ENCODE measurements around the gene LY6G6F. TPM values are rescaled to one million over a fixed set of nuclear protein-coding genes. Genes with fewer than 3 reads are reported as not detected.

Gene LY6G6F
- polyA plus RNA-seq, 3 donors = 0.51 TPM; not detected in 2

- H2AFZ ChIP-seq (ENCODE audit: insufficient read depth, low read depth, low read length, poor library complexity, severe bottlenecking) = no peak overlapping the region
- no peak overlapping the region for H3K4me3 ChIP-seq (replicated peaks in 1 of 3; ENCODE audit: low read depth in 2 of 3, low read length in 3 of 3)
- H3K4me3 Mint-ChIP-seq = no peak overlapping the region
- H3K27me3 ChIP-seq (ENCODE audit: control insufficient read depth in 2 of 2, insufficient read depth in 2 of 2, low read length in 2 of 2) = no peaks in the 10 kb centered on the region
- H3K36me3 Mint-ChIP-seq = peaks cover under 1 to 2% of the 10 kb centered on the region in 2 donors
- H3K79me2 ChIP-seq (ENCODE audit: insufficient read depth, low read length) = no peaks in the 10 kb centered on the region
- no peak overlapping the region for H3K4me2 ChIP-seq (replicated peaks; ENCODE audit: extremely low read depth, low read length, poor library complexity, severe bottlenecking)
- intact Hi-C loops (cut with micrococcal nuclease) = no loop called here
- peaks cover 6% of the 10 kb centered on the region for H3K4me1 Mint-ChIP-seq
- no peaks in the 10 kb centered on the region for H3K9me3 Mint-ChIP-seq
- H3K9me3 ChIP-seq (replicated peaks in 1 of 2; ENCODE audit: control insufficient read depth in 1 of 2, insufficient read depth in 1 of 2, low read length in 2 of 2) = no peaks in the 10 kb centered on the region
- no peak overlapping the region for H3K9ac ChIP-seq (ENCODE audit: insufficient read depth, low read length, poor library complexity, severe bottlenecking)
- H3K4me1 ChIP-seq (ENCODE audit: control insufficient read depth in 1 of 2, insufficient read depth in 2 of 2, low read length in 2 of 2) = no peaks in the 10 kb centered on the region
- no peaks in the 10 kb centered on the region for H4K20me1 ChIP-seq (ENCODE audit: insufficient read depth, low read length)
- H3K36me3 ChIP-seq (replicated peaks in 1 of 2; ENCODE audit: control insufficient read depth in 1 of 2, insufficient read depth in 2 of 2, low read length in 2 of 2) = no peaks in the 10 kb centered on the region
- 94% methylated on average over 4 of the region's 6 CpGs for WGBS (ENCODE audit: insufficient coverage)
- DNase-seq = no peak
- no peak overlapping the region for H3K27ac ChIP-seq (ENCODE audit: low read depth in 1 of 2, low read length in 2 of 2)
- peak overlapping the region in 2 of 7 donors; percentile 38 to 58 for H3K27ac Mint-ChIP-seq
- TF ChIP-seq CTCF (IDR thresholded peaks at IDR 0.05) = no peak
- H3K27me3 Mint-ChIP-seq (ENCODE audit: low read depth in 3 of 3) = peaks cover 6 to 15% (median 11%) of the 10 kb centered on the region in 3 donors
Measured at GRCh38 chr6:31719001-31719400, 12.3 kb downstream of the LY6G6F start.

- Histone ChIP-seq H3K4me2 (replicated peaks; ENCODE audit: extremely low read depth, low read length, poor library complexity, severe bottlenecking) (no peak overlapping the region), H3K27me3 (ENCODE audit: control insufficient read depth in 2 of 2, insufficient read depth in 2 of 2, low read length in 2 of 2) (no peaks in the 10 kb centered on the region), H2AFZ (ENCODE audit: insufficient read depth, low read depth, low read length, poor library complexity, severe bottlenecking) (no peak overlapping the region), H3K27ac (ENCODE audit: low read depth in 1 of 2, low read length in 2 of 2) (no peak overlapping the region), H3K4me3 (replicated peaks in 1 of 3; ENCODE audit: low read depth in 2 of 3, low read length in 3 of 3) (no peak overlapping the region), H3K4me1 (ENCODE audit: control insufficient read depth in 1 of 2, insufficient read depth in 2 of 2, low read length in 2 of 2) (peaks cover 0 to under 1% of the 10 kb centered on the region in 2 donors), H3K36me3 (replicated peaks in 1 of 2; ENCODE audit: control insufficient read depth in 1 of 2, insufficient read depth in 2 of 2, low read length in 2 of 2) (no peaks in the 10 kb centered on the region), H3K79me2 (ENCODE audit: insufficient read depth, low read length) (no peaks in the 10 kb centered on the region), H4K20me1 (ENCODE audit: insufficient read depth, low read length) (no peaks in the 10 kb centered on the region), H3K9me3 (replicated peaks in 1 of 2; ENCODE audit: control insufficient read depth in 1 of 2, insufficient read depth in 1 of 2, low read length in 2 of 2) (no peaks in the 10 kb centered on the region), H3K9ac (ENCODE audit: insufficient read depth, low read length, poor library complexity, severe bottlenecking) (no peak overlapping the region)
- Mint-ChIP-seq H3K4me3 (no peak overlapping the region), H3K9me3 (no peaks in the 10 kb centered on the region), H3K27me3 (ENCODE audit: low read depth in 3 of 3) (peaks cover 8 to 18% (median 13%) of the 10 kb centered on the region in 3 donors), H3K36me3 (peaks cover 10 to 12% of the 10 kb centered on the region in 2 donors), H3K27ac (no peak overlapping the region), H3K4me1 (peaks cover 12% of the 10 kb centered on the region)
- intact Hi-C loops (cut with micrococcal nuclease) = loop anchor here in 1 of 2 donors (10.0 kb wide), 1 partner anchor 115 kb away; no protein-coding TSS in a partner anchor
- no peak for TF ChIP-seq CTCF (IDR thresholded peaks at IDR 0.05)
- DNase-seq = no peak
- WGBS (ENCODE audit: insufficient coverage) = 95% methylated on average over 5 of the region's 5 CpGs
Measured at GRCh38 chr6:31720196-31720770, 13.6 kb downstream of the LY6G6F start.
